Nephron (organoid): ENCODE results near the gene TPRN.

Experiments used
- H3K27ac Mint-ChIP-seq, 3 experiments: 2 replicates each; pipeline ENCODE4 v1.8.0; 2020; ENCODE audit warnings: mixed read lengths in 3 of 3, mild to moderate bottlenecking in 2 of 3, moderate library complexity in 1 of 3
- H3K27me3 Mint-ChIP-seq: 2 replicates; pipeline ENCODE4 v1.8.0; 2021; ENCODE audit warnings: low read depth, mild to moderate bottlenecking, moderate library complexity, mixed read lengths
- H3K36me3 Mint-ChIP-seq: 2 replicates; pipeline ENCODE4 v1.8.0; 2020; ENCODE audit warnings: low read depth, mixed read lengths
- H3K4me1 Mint-ChIP-seq: 2 replicates; pipeline ENCODE4 v1.8.0; 2020; ENCODE audit warnings: mixed read lengths
- H3K4me3 Mint-ChIP-seq, 3 experiments: 2 replicates each; pipeline ENCODE4 v1.8.0; 2020; ENCODE audit warnings: mild to moderate bottlenecking in 3 of 3, mixed read lengths in 3 of 3, moderate library complexity in 2 of 3
- H3K9me3 Mint-ChIP-seq: 2 replicates; pipeline ENCODE4 v1.8.0; 2020; ENCODE audit warnings: mixed read lengths
- CTCF ChIP-seq, 3 experiments: fragments of 200-600 bp; sonication (generic); IDR thresholded peaks; one replicate each; pipeline ENCODE4 v1.5.0; 2021; ENCODE audit warnings: antibody characterized with exemption in 3 of 3; ENCODE audit not compliant: unreplicated experiment in 3 of 3

TPRN gene

GRCh38 chr9:137198051-137198901 is 2.3 kb downstream of the TPRN start:
- Mint-ChIP-seq H3K36me3 (no peaks in the 10 kb centered on the region), H3K4me3 (peak overlapping the region; percentile 68 to 89 (median 77)), H3K4me1 (peaks cover 7% of the 10 kb centered on the region), H3K27ac (no peak overlapping the region), H3K27me3 (no peaks in the 10 kb centered on the region), H3K9me3 (no peaks in the 10 kb centered on the region)
- no peak for TF ChIP-seq CTCF (IDR thresholded peaks at IDR 0.05; ENCODE audit: unreplicated experiment in 3 of 3)

- no peak for TF ChIP-seq CTCF (IDR thresholded peaks at IDR 0.05; ENCODE audit: unreplicated experiment in 3 of 3)
- peaks cover 4% of the 10 kb centered on the region for H3K4me1 Mint-ChIP-seq
- peak overlapping the region in 1 of 3 experiments; percentile 17 for H3K4me3 Mint-ChIP-seq
- H3K9me3 Mint-ChIP-seq = no peaks in the 10 kb centered on the region
- H3K36me3 Mint-ChIP-seq = no peaks in the 10 kb centered on the region
- H3K27ac Mint-ChIP-seq = no peak overlapping the region
- no peaks in the 10 kb centered on the region for H3K27me3 Mint-ChIP-seq
Observed at GRCh38 chr9:137195525-137196220, 4.9 kb downstream of the TPRN start.

- no peaks in the 10 kb centered on the region for H3K27me3 Mint-ChIP-seq
- H3K27ac Mint-ChIP-seq = no peak overlapping the region
- TF ChIP-seq CTCF (IDR thresholded peaks at IDR 0.05; ENCODE audit: unreplicated experiment in 3 of 3) = no peak
- no peak overlapping the region for H3K4me3 Mint-ChIP-seq
- no peaks in the 10 kb centered on the region for H3K9me3 Mint-ChIP-seq
- H3K36me3 Mint-ChIP-seq = no peaks in the 10 kb centered on the region
- H3K4me1 Mint-ChIP-seq = peaks cover 8% of the 10 kb centered on the region
Observed at GRCh38 chr9:137194909-137195308, 5.6 kb downstream of the TPRN start.

GRCh38 chr9:137194388-137194787 is 6.2 kb downstream of the TPRN start:
- no peak overlapping the region for H3K27ac Mint-ChIP-seq
- H3K4me3 Mint-ChIP-seq = no peak overlapping the region
- H3K36me3 Mint-ChIP-seq = no peaks in the 10 kb centered on the region
- no peaks in the 10 kb centered on the region for H3K9me3 Mint-ChIP-seq
- peaks cover 12% of the 10 kb centered on the region for H3K4me1 Mint-ChIP-seq
- no peak for TF ChIP-seq CTCF (IDR thresholded peaks at IDR 0.05; ENCODE audit: unreplicated experiment in 3 of 3)
- no peaks in the 10 kb centered on the region for H3K27me3 Mint-ChIP-seq

GRCh38 chr9:137193771-137194170 is 6.8 kb downstream of the TPRN start:
- Mint-ChIP-seq H3K36me3 (no peaks in the 10 kb centered on the region), H3K9me3 (no peaks in the 10 kb centered on the region), H3K27ac (no peak overlapping the region), H3K4me1 (peaks cover 17% of the 10 kb centered on the region), H3K4me3 (no peak overlapping the region), H3K27me3 (no peaks in the 10 kb centered on the region)
- TF ChIP-seq CTCF (IDR thresholded peaks at IDR 0.05; ENCODE audit: unreplicated experiment in 3 of 3) = no peak
